Forelimb muscle (tissue), 1 donor: ENCODE results near the gene FHOD3. TPM values are rescaled to one million over a fixed set of nuclear protein-coding genes. Genes with fewer than 3 reads are reported as not detected.
"Not testable (repeated sequence)": the region's sequence is repeated elsewhere in the genome, so short reads cannot be mapped to it uniquely, and the experiment has no call there.

Source experiments
- DNase-seq: peaks from one replicate; pipeline ENCODE4 v3.0.0-alpha.2; 2013; ENCODE audit warnings: low read depth
- polyA plus RNA-seq: library from polyadenylated mRNA; unstranded; fragments of 120-200 nt; gene quantifications from one replicate; pipeline ENCODE4 v1.2.1, GENCODE V29; 2013; ENCODE audit not compliant: insufficient read length

FHOD3 gene
- polyA plus RNA-seq, 1 donor, result 30.8 TPM

DNA sequence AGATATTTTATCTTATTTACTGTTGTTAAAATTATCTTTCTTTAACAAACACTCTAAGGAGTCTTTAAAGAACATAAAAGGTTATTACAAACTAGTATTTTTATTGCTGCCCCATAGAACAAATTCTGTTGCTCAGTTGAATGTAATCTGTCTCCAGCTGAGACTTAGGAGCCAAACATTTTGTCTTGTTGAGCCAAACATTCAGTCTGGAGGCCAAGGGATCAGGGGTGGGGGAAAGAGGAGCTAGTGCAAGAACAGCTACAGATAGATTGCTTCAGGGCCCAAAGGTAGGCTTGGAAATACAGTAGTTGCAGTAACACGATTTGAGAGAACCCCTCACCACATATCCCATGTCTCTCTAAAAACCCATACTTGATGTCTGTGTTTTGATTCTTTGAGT is 480.1 kb downstream of the FHOD3 start:
- DNase-seq, result no peak

- no peak for DNase-seq
Measured at GRCh38 chr18:36780748-36781147, 483.2 kb downstream of the FHOD3 start.

- DNase-seq, result no peak
Measured at GRCh38 chr18:36782710-36783109, 485.2 kb downstream of the FHOD3 start.

DNA sequence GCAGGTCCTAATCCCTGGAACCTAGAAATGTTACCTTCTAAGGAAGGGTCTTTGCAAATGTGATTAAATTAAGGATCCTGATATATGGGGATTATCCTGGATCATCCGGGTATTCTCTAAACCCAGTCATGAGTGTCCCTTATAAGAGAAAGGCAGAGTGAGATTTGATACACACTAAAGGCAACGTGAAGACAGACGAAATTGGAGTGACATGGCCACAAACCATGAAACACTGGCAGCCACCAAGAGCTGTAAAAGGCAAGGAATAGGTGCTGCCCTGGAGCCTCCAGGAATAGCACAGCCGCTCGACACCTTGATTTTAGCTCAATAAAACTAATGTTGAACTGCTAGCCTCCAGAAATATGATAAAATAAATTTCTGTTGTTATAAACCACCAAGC is 486.3 kb downstream of the FHOD3 start:
- DNase-seq, result no peak

GRCh38 chr18:36786686-36787085 is 489.2 kb downstream of the FHOD3 start:
- no peak for DNase-seq

- DNase-seq, result no peak
Measured at GRCh38 chr18:36792634-36793283, 495.2 kb downstream of the FHOD3 start.

DNA sequence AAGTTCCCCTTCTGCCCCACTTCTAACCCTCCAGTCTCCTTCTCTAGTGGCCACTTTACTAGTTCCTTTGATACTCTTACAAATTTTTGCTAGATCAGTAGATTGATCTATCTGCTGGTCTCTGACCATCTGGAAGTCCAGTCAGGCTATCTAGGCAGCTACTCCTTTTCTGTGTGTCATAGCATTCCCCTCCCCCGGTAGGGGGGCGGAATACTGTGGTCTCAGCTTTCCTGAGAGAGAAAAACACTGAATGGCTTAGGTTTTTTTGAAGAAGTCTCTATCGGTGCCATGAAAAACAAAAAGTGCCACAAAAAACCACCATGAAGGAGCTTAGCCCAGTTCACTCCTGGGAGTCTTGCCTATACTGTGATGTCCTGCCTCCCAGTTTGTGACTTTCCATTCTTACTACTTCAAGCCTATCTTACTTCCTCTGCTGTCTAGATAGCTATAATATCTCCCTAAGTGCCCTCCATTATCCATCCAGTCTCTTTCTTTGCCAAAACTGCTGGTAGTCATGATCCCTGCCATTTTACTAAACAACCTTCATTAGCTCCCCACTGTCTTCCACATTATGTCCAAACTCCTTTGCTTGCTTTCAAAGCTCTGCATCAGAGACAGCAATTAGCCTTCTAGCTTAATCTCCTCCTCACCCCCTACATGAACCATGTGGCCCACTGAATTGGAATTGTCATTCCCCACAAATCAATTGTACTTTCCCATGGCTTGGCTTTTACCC is 501.4 kb downstream of the FHOD3 start:
- DNase-seq, result no peak

- no peak for DNase-seq
Measured at GRCh38 chr18:36805105-36805504, 507.6 kb downstream of the FHOD3 start.

DNA sequence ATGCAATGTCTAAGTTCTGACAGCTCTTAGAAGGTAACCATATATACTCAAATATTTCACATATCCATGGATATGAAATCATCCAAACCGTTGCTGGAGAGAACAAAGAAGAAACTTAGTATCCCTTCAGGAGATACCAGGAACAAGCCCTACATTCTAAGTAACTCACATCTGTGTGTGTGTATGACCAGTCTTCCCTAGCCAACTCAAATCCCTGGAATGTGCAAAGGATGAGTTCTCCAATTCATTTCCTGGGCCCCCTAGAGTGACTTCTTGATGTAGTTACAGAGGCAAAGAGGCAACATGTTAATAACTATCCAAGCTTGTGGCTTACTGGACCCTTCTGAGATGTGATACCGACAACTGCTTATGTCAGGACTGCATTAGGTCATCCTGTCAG is 511.2 kb downstream of the FHOD3 start:
- DNase-seq, result no peak

- peak; percentile 47 for DNase-seq
Measured at GRCh38 chr18:36809590-36810381, 512.3 kb downstream of the FHOD3 start.

DNA sequence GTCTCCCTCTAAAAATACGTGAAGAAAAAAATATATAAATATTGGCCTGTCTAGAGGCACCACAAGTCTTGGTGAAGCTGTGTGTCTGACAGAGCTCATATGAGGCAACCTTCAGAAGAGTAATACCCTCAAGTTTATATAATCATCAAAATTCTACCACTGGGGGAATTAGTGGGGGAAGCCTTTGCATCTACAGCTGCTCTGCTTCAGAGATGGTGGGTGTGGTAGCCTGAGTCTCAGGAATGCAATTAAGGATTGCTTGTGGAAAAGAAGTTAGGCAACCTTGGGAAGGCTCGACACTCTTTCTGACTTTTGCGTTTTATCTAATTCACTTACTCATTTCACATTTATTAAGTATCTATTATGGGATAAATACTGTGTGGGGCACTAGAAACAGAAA is 513.9 kb downstream of the FHOD3 start:
- DNase-seq, result no peak

DNA sequence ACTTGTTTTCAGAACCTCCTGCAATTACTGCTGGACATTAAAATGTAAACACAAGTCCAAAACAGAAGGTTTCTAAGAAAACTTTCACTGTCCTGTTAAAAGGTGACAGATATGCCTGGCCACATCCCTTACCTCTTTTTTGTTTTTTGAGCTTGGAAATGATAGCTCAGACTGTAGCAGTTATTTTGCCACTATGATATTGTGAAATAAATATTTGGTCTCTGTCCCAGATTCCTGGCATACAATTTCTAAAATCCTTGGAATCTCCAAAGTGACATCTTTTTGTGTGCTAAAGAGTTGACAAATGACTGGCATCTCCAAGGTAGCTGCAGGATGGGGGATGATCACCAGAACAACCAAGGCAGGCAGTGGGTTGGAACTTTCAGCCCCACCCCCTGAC is 514.4 kb downstream of the FHOD3 start:
- no peak for DNase-seq

GRCh38 chr18:36812678-36813077 is 515.2 kb downstream of the FHOD3 start:
- no peak for DNase-seq

DNA sequence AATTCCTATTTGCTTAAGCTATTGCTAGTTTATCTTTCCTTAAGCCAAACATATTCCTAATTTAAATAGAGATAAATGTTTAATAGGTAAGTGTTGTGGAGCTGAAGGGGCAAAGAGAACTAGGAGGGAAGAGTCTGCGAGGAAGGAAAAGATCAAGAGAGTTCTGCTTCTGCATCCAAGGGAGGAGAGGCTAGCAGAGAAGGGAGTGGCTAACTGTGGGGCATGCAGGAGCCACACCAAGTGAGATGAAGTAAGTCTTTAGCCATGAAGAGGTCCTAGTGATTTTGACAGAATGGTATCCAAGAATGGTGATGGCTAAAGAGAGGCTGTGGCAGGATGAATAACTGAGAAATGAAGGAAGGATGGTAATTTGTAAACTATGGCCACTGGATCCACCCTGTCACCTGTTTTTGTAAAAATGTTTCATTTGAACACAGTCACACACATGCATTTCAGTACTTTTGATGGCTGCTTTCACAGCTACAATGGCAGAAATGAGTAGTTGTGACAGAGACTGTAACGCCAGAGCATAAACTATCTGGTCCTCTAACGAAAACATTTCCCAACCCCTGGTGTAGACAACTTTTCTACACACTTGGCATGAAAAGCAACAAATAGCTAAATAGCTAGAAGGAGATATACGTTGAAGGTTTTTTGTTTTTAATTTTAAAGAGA is 515.7 kb downstream of the FHOD3 start:
- DNase-seq, result no peak

DNA sequence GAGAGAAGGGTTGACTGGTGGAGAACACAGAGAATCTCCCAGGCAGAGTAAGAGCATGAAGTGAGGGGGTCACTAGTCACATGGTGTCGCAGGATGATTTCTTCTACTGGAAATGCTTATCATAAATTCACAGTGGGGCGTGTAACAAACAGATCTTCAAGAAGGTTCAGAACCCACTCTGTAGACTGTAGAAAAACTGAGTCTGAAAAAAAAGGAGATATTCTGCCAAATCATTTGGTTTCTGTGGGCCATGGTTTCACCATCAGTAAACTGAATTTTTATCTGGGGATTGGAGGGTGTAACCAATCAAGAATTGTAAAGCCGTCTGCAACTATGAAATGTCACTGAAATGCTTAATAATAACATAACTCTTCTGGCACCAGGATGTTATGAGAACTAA is 516.3 kb downstream of the FHOD3 start:
- no peak for DNase-seq

- no peak for DNase-seq
Measured at GRCh38 chr18:36814994-36815393, 517.5 kb downstream of the FHOD3 start.

- not testable (repeated sequence) for DNase-seq
Measured at GRCh38 chr18:36816096-36816495, 518.6 kb downstream of the FHOD3 start.

- no peak for DNase-seq
Measured at GRCh38 chr18:36817039-36817438, 519.5 kb downstream of the FHOD3 start.

- no peak for DNase-seq
Measured at GRCh38 chr18:36818652-36819051, 521.1 kb downstream of the FHOD3 start.

GRCh38 chr18:36819621-36820020 is 522.1 kb downstream of the FHOD3 start:
- no peak for DNase-seq

DNA sequence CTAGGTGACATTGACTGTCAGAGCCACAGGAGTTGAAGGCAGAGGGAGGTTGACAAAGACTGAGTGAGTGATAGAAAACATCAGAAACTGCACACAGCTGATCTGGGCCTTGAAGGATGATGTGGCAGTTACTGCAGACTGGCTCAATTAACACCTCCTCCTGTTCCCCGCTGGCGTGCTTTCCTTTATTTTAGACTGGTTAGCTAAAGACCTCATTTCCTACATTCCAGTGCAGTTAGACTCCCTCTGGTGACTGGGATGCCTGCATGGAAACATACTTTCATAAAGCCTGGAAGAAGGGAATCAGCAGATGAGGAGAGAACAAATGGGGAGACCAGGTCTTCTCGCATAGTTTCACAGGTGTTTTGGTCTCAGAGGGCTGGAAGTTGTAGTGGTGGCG is 524.2 kb downstream of the FHOD3 start:
- no peak for DNase-seq

- DNase-seq, result no peak
Measured at GRCh38 chr18:36825526-36825925, 528.0 kb downstream of the FHOD3 start.
